ENCODE measurements around the gene FBRSL1.

GRCh38 chr12:132477703-132478432 is 12.1 kb upstream of the FBRSL1 start:
- TF ChIP-seq CTCF (IDR thresholded peaks at IDR 0.05; ENCODE audit: low read length) (no peak), EZH2phosphoT487 (IDR thresholded peaks at IDR 0.05; ENCODE audit: low read length) (no peak)
